ENCODE data around the gene PRKAR1B. TPM values are rescaled to one million over a fixed set of nuclear protein-coding genes. Genes with fewer than 3 reads are reported as not detected.
"Not testable (repeated sequence)": the region's sequence is repeated elsewhere in the genome, so short reads cannot be mapped to it uniquely, and the experiment has no call there.

Gene PRKAR1B
- total RNA-seq, 1 donor from 2014 or later: 14.0 TPM

- no peaks in the 10 kb centered on the region for H3K27me3 ChIP-seq (ENCODE audit: control insufficient read depth, insufficient read depth, low read length)
- TF ChIP-seq, protein P1, sequence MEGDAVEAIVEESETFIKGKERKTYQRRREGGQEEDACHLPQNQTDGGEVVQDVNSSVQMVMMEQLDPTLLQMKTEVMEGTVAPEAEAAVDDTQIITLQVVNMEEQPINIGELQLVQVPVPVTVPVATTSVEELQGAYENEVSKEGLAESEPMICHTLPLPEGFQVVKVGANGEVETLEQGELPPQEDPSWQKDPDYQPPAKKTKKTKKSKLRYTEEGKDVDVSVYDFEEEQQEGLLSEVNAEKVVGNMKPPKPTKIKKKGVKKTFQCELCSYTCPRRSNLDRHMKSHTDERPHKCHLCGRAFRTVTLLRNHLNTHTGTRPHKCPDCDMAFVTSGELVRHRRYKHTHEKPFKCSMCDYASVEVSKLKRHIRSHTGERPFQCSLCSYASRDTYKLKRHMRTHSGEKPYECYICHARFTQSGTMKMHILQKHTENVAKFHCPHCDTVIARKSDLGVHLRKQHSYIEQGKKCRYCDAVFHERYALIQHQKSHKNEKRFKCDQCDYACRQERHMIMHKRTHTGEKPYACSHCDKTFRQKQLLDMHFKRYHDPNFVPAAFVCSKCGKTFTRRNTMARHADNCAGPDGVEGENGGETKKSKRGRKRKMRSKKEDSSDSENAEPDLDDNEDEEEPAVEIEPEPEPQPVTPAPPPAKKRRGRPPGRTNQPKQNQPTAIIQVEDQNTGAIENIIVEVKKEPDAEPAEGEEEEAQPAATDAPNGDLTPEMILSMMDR (IDR thresholded peaks at IDR 0.05; ENCODE audit: insufficient read depth, low read length, severe bottlenecking): no peak
- DNase-seq (ENCODE audit: low read depth) (no peak), FAIRE-seq (no peak)
- no peaks in the 10 kb centered on the region for H3K36me3 ChIP-seq (ENCODE audit: control insufficient read depth, insufficient read depth, low read length)
- H3K4me3 ChIP-seq (ENCODE audit: low read depth, low read length): no peak overlapping the region
Measured at GRCh38 chr7:556291-556826, 170.7 kb downstream of the PRKAR1B start.

DNA sequence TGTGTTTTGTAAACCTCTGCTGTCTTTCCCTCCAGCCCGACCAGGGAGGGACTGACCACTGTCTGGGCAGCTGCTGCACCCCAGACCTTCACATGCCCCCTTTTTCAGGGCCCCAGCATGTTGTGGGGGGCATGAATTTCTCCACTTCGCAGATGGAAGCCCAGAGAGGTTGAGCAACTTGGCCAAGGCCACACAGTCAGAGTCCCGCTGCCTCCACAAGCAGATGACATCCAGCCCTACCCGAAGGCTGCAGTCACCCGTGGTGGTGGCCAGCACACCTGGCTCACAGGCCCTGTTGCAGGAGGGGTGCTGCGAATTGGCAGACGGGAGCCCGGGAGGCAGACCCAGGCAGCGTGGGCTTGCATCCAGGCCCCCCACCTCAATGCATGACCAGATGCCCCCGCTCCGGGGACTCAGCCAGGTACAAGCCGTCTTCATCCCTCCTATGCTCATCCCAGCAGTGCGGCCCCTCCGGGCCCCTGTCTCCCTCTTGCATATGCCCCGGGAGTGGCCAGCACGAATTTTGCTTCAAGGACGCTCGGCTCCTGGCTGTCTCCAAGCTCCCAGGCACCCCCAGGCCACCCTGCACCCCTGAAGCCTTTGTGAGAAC is 171.4 kb downstream of the PRKAR1B start:
- H3K4me3 ChIP-seq (ENCODE audit: low read depth, low read length): no peak overlapping the region
- FAIRE-seq: no peak

DNA sequence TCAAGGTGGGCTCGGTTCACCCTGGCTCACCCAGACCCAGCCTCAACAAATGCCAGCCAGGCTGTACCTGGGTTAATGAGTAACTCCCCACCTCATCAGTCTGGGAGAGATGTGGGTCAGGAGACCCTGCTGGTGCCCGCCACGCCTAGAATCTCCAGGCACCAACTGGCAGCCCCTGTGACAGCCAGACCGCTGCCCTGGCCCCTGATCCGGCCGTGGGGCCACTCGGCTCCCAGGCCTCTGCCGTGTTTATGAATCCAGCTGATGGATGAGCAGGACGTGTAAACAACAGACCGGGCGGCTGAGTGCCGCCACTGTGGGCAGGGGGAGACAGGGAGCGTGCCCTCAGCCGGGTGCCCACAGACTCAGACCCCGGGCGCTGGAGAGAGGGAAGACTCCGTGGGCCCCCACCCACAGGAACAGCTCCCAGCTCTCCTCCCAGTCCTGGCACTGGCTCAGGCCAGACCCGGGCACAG is 173.4 kb downstream of the PRKAR1B start:
- no peak for DNase-seq (ENCODE audit: low read depth)
- TF ChIP-seq, protein P1 (IDR thresholded peaks at IDR 0.05; ENCODE audit: insufficient read depth, low read length, severe bottlenecking): no peak
- Histone ChIP-seq H3K4me3 (ENCODE audit: low read depth, low read length) (no peak overlapping the region), H3K36me3 (ENCODE audit: control insufficient read depth, insufficient read depth, low read length) (no peaks in the 10 kb centered on the region), H3K27me3 (ENCODE audit: control insufficient read depth, insufficient read depth, low read length) (no peaks in the 10 kb centered on the region)
- FAIRE-seq: no peak

More for the DNA sequence above, 171.4 kb downstream of the PRKAR1B start:
- TF ChIP-seq, protein P1 (IDR thresholded peaks at IDR 0.05; ENCODE audit: insufficient read depth, low read length, severe bottlenecking): no peak
- DNase-seq (ENCODE audit: low read depth): no peak
- H3K27me3 ChIP-seq (ENCODE audit: control insufficient read depth, insufficient read depth, low read length): no peaks in the 10 kb centered on the region
- H3K36me3 ChIP-seq (ENCODE audit: control insufficient read depth, insufficient read depth, low read length): no peaks in the 10 kb centered on the region

DNA sequence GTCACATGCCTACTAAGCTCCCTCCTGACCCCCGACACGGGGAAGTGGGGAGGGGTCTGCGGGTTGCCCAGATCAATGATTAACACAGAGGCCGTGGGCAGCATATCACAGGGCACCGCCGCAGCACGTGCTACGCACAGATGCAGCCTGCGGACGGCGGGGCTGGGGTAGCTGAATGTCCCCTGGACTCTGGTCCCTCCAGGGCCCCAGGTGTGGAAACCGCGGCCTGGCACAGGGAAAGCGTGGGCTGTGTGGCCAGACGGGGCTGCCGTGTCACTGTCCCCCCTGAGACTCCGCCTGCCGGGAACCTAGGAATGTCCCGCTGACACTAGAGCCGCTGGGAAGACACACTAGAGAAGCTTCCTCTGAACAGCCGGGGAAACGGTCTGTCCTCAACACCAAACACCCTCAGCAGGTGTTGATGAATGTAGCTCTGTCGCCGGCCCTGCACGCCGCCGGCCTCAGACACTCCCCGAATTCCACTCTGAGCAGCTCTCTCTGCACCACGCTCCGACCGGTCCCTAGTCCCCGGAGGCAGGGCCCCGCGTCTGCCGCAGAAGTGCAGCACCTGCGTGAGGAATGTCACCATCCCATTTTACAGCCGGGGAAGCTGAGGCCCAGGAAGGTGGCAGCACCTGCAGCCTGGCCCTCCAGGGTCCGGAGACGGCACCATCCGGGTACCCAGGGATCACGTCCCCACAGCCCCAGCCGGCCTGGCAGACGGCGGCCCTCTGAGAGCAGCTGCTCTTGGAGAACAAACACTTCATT is 174.0 kb downstream of the PRKAR1B start:
- Histone ChIP-seq H3K4me3 (ENCODE audit: low read depth, low read length) (no peak overlapping the region), H3K36me3 (ENCODE audit: control insufficient read depth, insufficient read depth, low read length) (no peaks in the 10 kb centered on the region), H3K27me3 (ENCODE audit: control insufficient read depth, insufficient read depth, low read length) (no peaks in the 10 kb centered on the region)
- no peak for FAIRE-seq
- TF ChIP-seq, protein P1 (IDR thresholded peaks at IDR 0.05; ENCODE audit: insufficient read depth, low read length, severe bottlenecking): no peak
- DNase-seq (ENCODE audit: low read depth): no peak

DNA sequence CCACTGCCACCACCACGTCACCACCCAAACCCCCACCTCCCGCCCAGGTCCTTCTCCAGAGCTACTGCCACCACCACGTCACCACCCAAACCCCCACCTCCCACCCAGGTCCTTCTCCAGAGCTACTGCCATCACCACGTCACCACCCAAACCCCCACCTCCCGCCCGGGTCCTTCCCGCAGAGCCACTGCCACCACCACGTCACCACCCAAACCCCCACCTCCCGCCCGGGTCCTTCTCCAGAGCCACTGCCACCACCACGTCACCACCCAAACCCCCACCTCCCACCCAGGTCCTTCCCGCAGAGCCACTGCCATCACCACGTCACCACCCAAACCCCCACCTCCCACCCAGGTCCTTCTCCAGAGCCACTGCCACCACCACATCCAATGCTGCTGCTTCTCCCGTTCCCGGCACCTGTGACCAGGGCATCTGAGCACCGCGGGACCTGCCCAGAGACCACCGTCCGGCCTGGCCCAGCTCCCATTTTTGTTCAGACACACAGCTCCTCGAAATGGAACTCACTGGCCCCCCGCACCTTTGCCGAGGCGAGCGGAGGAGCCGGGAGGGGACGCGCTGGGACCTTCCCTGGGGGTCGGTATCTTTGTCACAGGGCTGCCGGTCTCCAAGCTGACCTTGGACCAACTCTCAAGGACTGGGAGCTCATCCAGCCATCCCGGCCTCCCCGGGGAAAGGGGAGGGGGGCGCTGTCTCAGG is 174.8 kb downstream of the PRKAR1B start:
- H3K4me3 ChIP-seq (ENCODE audit: low read depth, low read length); FAIRE-seq; DNase-seq (ENCODE audit: low read depth); H3K36me3 ChIP-seq (ENCODE audit: control insufficient read depth, insufficient read depth, low read length); H3K27me3 ChIP-seq (ENCODE audit: control insufficient read depth, insufficient read depth, low read length): not testable (repeated sequence)

GRCh38 chr7:551615-551970 is 175.5 kb downstream of the PRKAR1B start:
- H3K4me3 ChIP-seq (ENCODE audit: low read depth, low read length); FAIRE-seq: not testable (repeated sequence)

More at GRCh38 chr7:551615-551970, 175.5 kb downstream of the PRKAR1B start:
- not testable (repeated sequence) for H3K27me3 ChIP-seq (ENCODE audit: control insufficient read depth, insufficient read depth, low read length); H3K36me3 ChIP-seq (ENCODE audit: control insufficient read depth, insufficient read depth, low read length); DNase-seq (ENCODE audit: low read depth)

Measured in bronchial epithelial cell (primary cell).